ENCODE results near the gene ZNF808. TPM values are rescaled to one million over a fixed set of nuclear protein-coding genes. Genes with fewer than 3 reads are reported as not detected.
"Not testable (repeated sequence)": the region's sequence is repeated elsewhere in the genome, so short reads cannot be mapped to it uniquely, and the experiment has no call there.

Gene ZNF808
- total RNA-seq, 3 donors from 2014 or later (not counting 1 experiment from before 2014, with no cell fraction given), result 43.8 to 69.1 (median 49.5) TPM

GRCh38 chr19:52498571-52498970, 28.9 kb upstream of the ZNF808 start:
- Mint-ChIP-seq H3K4me1 (no peaks in the 10 kb centered on the region), H3K27me3 (ENCODE audit: low read depth in 2 of 2) (peaks cover 0 to 3% of the 10 kb centered on the region in 2 donors), H3K27ac (no peak overlapping the region), H3K9me3 (peaks cover 6 to 14% of the 10 kb centered on the region in 2 donors), H3K36me3 (no peaks in the 10 kb centered on the region), H3K4me3 (no peak overlapping the region)
- no peaks in the 10 kb centered on the region for H3K27me3 ChIP-seq (ENCODE audit: control insufficient read depth, insufficient read depth, low read length)
- H3K9me3 ChIP-seq (ENCODE audit: control insufficient read depth, insufficient read depth, low read length), result peaks cover 35% of the 10 kb centered on the region
- H3K4me3 ChIP-seq (ENCODE audit: low read length), result no peak overlapping the region
- no peak for TF ChIP-seq CTCF (IDR thresholded peaks at IDR 0.05)
- H3K27ac ChIP-seq (ENCODE audit: low read length), result no peak overlapping the region
- 94% methylated on average over 8 of the region's 8 CpGs for WGBS (ENCODE audit: insufficient coverage)
- no peak for ATAC-seq
- H3K4me1 ChIP-seq (ENCODE audit: control insufficient read depth, insufficient read depth, low read length), result no peaks in the 10 kb centered on the region
- intact Hi-C loops (cut with micrococcal nuclease), result no loop called here
- no peak for DNase-seq
- no peaks in the 10 kb centered on the region for H3K36me3 ChIP-seq (ENCODE audit: control insufficient read depth, insufficient read depth, low read length)

DNA sequence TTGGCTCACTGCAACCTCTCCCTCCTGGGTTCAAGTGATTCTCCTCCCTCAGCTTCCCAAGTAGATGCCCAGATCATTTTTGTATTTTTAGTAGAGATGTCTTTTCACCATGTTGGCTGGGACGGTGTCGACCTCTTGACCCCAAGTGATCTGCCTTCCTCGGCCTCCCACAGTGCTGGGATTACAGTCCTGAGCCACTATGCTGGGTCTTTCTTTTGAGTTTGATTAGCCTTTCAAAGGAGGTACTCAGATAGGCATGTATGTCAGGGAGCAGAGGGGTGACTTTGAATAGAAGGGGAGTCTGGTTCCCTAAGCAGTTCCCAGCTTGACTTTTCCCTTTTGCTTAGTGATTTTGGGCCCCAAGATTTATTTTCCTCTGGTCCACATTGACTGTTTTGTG, 27.0 kb upstream of the ZNF808 start:
- H3K4me1 Mint-ChIP-seq; H3K27ac Mint-ChIP-seq; intact Hi-C loops (cut with micrococcal nuclease); H3K4me1 ChIP-seq (ENCODE audit: control insufficient read depth, insufficient read depth, low read length); DNase-seq; H3K36me3 Mint-ChIP-seq; H3K36me3 ChIP-seq (ENCODE audit: control insufficient read depth, insufficient read depth, low read length); H3K9me3 Mint-ChIP-seq; H3K4me3 ChIP-seq (ENCODE audit: low read length); ATAC-seq; H3K4me3 Mint-ChIP-seq; H3K27me3 Mint-ChIP-seq (ENCODE audit: low read depth in 2 of 2); H3K27ac ChIP-seq (ENCODE audit: low read length); H3K27me3 ChIP-seq (ENCODE audit: control insufficient read depth, insufficient read depth, low read length): not testable (repeated sequence)
- WGBS (ENCODE audit: insufficient coverage), result 69% methylated on average over 3 of the region's 3 CpGs
- H3K9me3 ChIP-seq (ENCODE audit: control insufficient read depth, insufficient read depth, low read length), result peaks cover 33% of the 10 kb centered on the region

GRCh38 chr19:52500991-52501390, 26.5 kb upstream of the ZNF808 start:
- ATAC-seq; H3K4me1 Mint-ChIP-seq; DNase-seq; H3K36me3 Mint-ChIP-seq; H3K27me3 ChIP-seq (ENCODE audit: control insufficient read depth, insufficient read depth, low read length); H3K36me3 ChIP-seq (ENCODE audit: control insufficient read depth, insufficient read depth, low read length); H3K27ac Mint-ChIP-seq; H3K4me3 ChIP-seq (ENCODE audit: low read length); H3K27me3 Mint-ChIP-seq (ENCODE audit: low read depth in 2 of 2); H3K4me1 ChIP-seq (ENCODE audit: control insufficient read depth, insufficient read depth, low read length); H3K4me3 Mint-ChIP-seq; intact Hi-C loops (cut with micrococcal nuclease); H3K27ac ChIP-seq (ENCODE audit: low read length); H3K9me3 Mint-ChIP-seq: not testable (repeated sequence)
- H3K9me3 ChIP-seq (ENCODE audit: control insufficient read depth, insufficient read depth, low read length), result peaks cover 37% of the 10 kb centered on the region
- WGBS (ENCODE audit: insufficient coverage), result 92% methylated on average over 12 of the region's 12 CpGs

DNA sequence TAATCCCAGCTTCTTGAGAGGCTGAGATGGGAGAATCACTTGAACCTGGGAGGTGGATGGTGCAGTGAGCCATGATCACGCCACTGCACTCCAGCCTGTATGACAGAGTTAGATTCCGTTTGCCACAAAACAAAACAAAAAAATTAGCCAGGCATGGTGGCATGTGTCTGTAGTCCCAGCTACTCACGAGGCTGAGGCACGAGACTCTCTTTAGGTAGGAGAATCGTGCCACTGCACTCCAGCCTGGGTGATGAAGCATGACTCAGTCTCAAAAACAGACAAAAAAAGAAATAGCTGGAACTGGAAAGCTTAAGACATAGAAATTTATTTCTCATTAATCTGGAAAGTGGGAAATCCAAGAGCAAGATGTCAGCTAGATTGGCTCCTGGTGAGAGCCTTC, 20.2 kb upstream of the ZNF808 start:
- H3K27ac Mint-ChIP-seq, result no peak overlapping the region
- H3K9me3 Mint-ChIP-seq, result peaks cover 13 to 14% of the 10 kb centered on the region in 2 donors
- H3K27me3 ChIP-seq (ENCODE audit: control insufficient read depth, insufficient read depth, low read length), result no peaks in the 10 kb centered on the region
- DNase-seq (no peak), ATAC-seq (no peak)
- WGBS (ENCODE audit: insufficient coverage), result 91% methylated on average over 5 of the region's 5 CpGs
- no peaks in the 10 kb centered on the region for H3K4me1 Mint-ChIP-seq
- no peak overlapping the region for H3K27ac ChIP-seq (ENCODE audit: low read length)
- TF ChIP-seq CTCF (IDR thresholded peaks at IDR 0.05), result no peak
- no peaks in the 10 kb centered on the region for H3K36me3 ChIP-seq (ENCODE audit: control insufficient read depth, insufficient read depth, low read length)
- H3K4me3 Mint-ChIP-seq, result no peak overlapping the region
- no peaks in the 10 kb centered on the region for H3K4me1 ChIP-seq (ENCODE audit: control insufficient read depth, insufficient read depth, low read length)
- peaks cover 22% of the 10 kb centered on the region for H3K36me3 Mint-ChIP-seq
- no peaks in the 10 kb centered on the region for H3K27me3 Mint-ChIP-seq (ENCODE audit: low read depth in 2 of 2)
- no peak overlapping the region for H3K4me3 ChIP-seq (ENCODE audit: low read length)
- H3K9me3 ChIP-seq (ENCODE audit: control insufficient read depth, insufficient read depth, low read length), result peaks cover 37% of the 10 kb centered on the region
- intact Hi-C loops (cut with micrococcal nuclease), result no loop called here
